HepG2 (cell line): ENCODE results near the gene LPXN. TPM values are rescaled to one million over a fixed set of nuclear protein-coding genes. Genes with fewer than 3 reads are reported as not detected.

Source experiments
- FOXP1 ChIP-seq, 2 experiments: fragments of 450-650 bp in 1 of 2; IDR thresholded peaks; 2 replicates each; pipeline ENCODE4 v1.6.1; 2017 to 2018; ENCODE audit warnings: antibody characterized with exemption in 1 of 2
- GMEB2 ChIP-seq: IDR thresholded peaks from 2 replicates; pipeline ENCODE4 v1.6.1; 2016; ENCODE audit warnings: missing biosample characterization, missing genetic modification reagents, low read depth
- MIXL1 ChIP-seq: IDR thresholded peaks from 2 replicates; pipeline ENCODE4 v1.6.1; 2016
- NFRKB ChIP-seq: fragments of 450-650 bp; IDR thresholded peaks from 2 replicates; pipeline ENCODE4 v1.6.1; 2017
- NR1H2 ChIP-seq: sonication (generic); formaldehyde crosslinking; IDR thresholded peaks from 2 replicates; pipeline ENCODE4 v1.8.1; 2022; ENCODE audit warnings: low read depth, missing genetic modification reagents, borderline replicate concordance
- PITX1 ChIP-seq: sonication (generic); formaldehyde crosslinking; IDR thresholded peaks from 2 replicates; pipeline ENCODE4 v1.5.1; 2020; ENCODE audit warnings: mild to moderate bottlenecking, missing genetic modification reagents
- POLR2G ChIP-seq: fragments of 200-400 bp; formaldehyde crosslinking; IDR thresholded peaks from 2 replicates; pipeline ENCODE4 v1.6.1; 2018; ENCODE audit warnings: mild to moderate bottlenecking, low read depth, low read length, moderate library complexity
- RFXAP ChIP-seq: sonication (generic); formaldehyde crosslinking; IDR thresholded peaks from 2 replicates; pipeline ENCODE4 v1.4.0; 2020; ENCODE audit warnings: missing genetic modification reagents, borderline replicate concordance
- SPEN ChIP-seq: sonication (generic); formaldehyde crosslinking; IDR thresholded peaks from 2 replicates; pipeline ENCODE4 v1.5.1; 2020; ENCODE audit warnings: low read depth, mild to moderate bottlenecking, missing genetic modification reagents
- ZBED4 ChIP-seq: sonication (generic); formaldehyde crosslinking; IDR thresholded peaks from 2 replicates; pipeline ENCODE4 v1.4.0; 2020; ENCODE audit warnings: missing genetic modification reagents, borderline replicate concordance
- ZBTB8A ChIP-seq: sonication (generic); formaldehyde crosslinking; IDR thresholded peaks from 2 replicates; pipeline ENCODE4 v1.4.0; 2020; ENCODE audit warnings: mild to moderate bottlenecking, low read depth, missing genetic modification reagents, borderline replicate concordance
- ZHX2 ChIP-seq, 2 experiments: sonication (generic) in 1 of 2; formaldehyde crosslinking in 1 of 2; IDR thresholded peaks; 2 replicates each; pipeline versions ENCODE4 v1.6.1 to v1.9.0; 2014 to 2022; ENCODE audit warnings: antibody characterized with exemption in 1 of 2, borderline replicate concordance in 1 of 2, inconsistent platforms in 1 of 2, low read depth in 1 of 2, missing genetic modification reagents in 1 of 2
- ZNF350 ChIP-seq: sonication (generic); formaldehyde crosslinking; IDR thresholded peaks from 2 replicates; pipeline ENCODE4 v1.4.0; 2020; ENCODE audit warnings: mild to moderate bottlenecking, low read depth, missing genetic modification reagents, borderline replicate concordance
- ZNF547 ChIP-seq: sonication (generic); formaldehyde crosslinking; IDR thresholded peaks from 2 replicates; pipeline ENCODE4 v1.5.1; 2020; ENCODE audit warnings: mild to moderate bottlenecking, missing genetic modification reagents
- ZNF576 ChIP-seq: sonication (generic); formaldehyde crosslinking; IDR thresholded peaks from 2 replicates; pipeline ENCODE4 v1.4.0; 2020; ENCODE audit warnings: mild to moderate bottlenecking, missing genetic modification reagents
- ZNF670 ChIP-seq: sonication (generic); formaldehyde crosslinking; IDR thresholded peaks from 2 replicates; pipeline ENCODE4 v1.8.0; 2022; ENCODE audit warnings: mild to moderate bottlenecking, missing genetic modification reagents, borderline replicate concordance
- polyA plus RNA-seq, 8 experiments: library from polyadenylated mRNA; depleted of rRNA in 3 of 8; stranded (reverse) in 7 of 8; unstranded in 1 of 8; fragments of >200 nt; fragmentation: Illumina TruSeq in 4 of 8; extraction: Trizol in 4 of 8; gene quantifications; 2 replicates each; pipeline versions ENCODE4 v1.2.1 to v1.2.3, GENCODE V29; 2011 to 2016; ENCODE audit warnings: low read depth in 4 of 8, missing spikeins in 1 of 8, mixed read lengths in 1 of 8; ENCODE audit not compliant: insufficient read depth in 1 of 8
- total RNA-seq, 5 experiments: library from RNA; depleted of rRNA; stranded (reverse); fragments of >200 nt; fragmentation: Illumina TruSeq; extraction: Trizol; gene quantifications; 2 replicates each; pipeline ENCODE4 v1.2.3, GENCODE V29; 2016; ENCODE audit warnings: low read depth in 1 of 5

The LPXN gene
- total and polyA plus RNA-seq, 2 of the 13 experiments (the other 11 are each of a cell fraction or from before 2014, with no cell fraction given) = 1.7 to 3.5 TPM

- TF ChIP-seq ZBED4 (peak; percentile 33; the same call in 1 of the 2 replicates), NFRKB (no peak), RFXAP (no peak), ZHX2 (IDR thresholded peaks at IDR 0.05; ENCODE audit: low read depth) (0 out of 2 replicates have a peak, but pooled peaks have one; percentile 52), ZHX2 (CRISPR knock-in tag; IDR thresholded peaks at IDR 0.05; ENCODE audit: borderline replicate concordance) (no peak; the same call in 1 of the 2 replicates), GMEB2 (no peak), PITX1 (CRISPR knock-in tag) (peak; percentile 57; the same call in 1 of the 2 replicates), ZNF547 (CRISPR knock-in tag) (peak; percentile 70; the same call in 1 of the 2 replicates), NR1H2 (no peak), FOXP1 (IDR thresholded peaks at IDR 0.05) (no peak), FOXP1 (CRISPR knock-in tag; IDR thresholded peaks at IDR 0.05) (no peak), ZNF670 (CRISPR knock-in tag) (no peak), MIXL1 (CRISPR knock-in tag) (no peak), ZNF576 (CRISPR knock-in tag) (no peak), SPEN (CRISPR knock-in tag) (peak; percentile 95), POLR2G (peak; percentile 78), ZBTB8A (CRISPR knock-in tag) (no peak), ZNF350 (CRISPR knock-in tag) (peak; percentile 74)
Measured at GRCh38 chr11:58579192-58580129, 3.8 kb upstream of the LPXN start (continued).
